Endothelial cell of umbilical vein (primary cell): ENCODE measurements around the gene TMEM108. TPM values are rescaled to one million over a fixed set of nuclear protein-coding genes. Genes with fewer than 3 reads are reported as not detected.

Experiments used
- BruUV-seq: library from RNA; stranded (reverse); fragments of 400-500 nt; replicated peaks from 2 replicates; lab custom pipeline; 2021; lab: Mats Ljungman, UMichigan
- CTCF ChIA-PET: fragments of 300-600, 350-600 bp; sonication (Branson Sonifier 250); formaldehyde crosslinking; loops from one replicate; lab custom pipeline; 2021; ENCODE audit warnings: antibody characterized with exemption, inconsistent platforms; lab: Charles Lee
- POLR2A ChIA-PET: fragments of 300-600, 350-600 bp; sonication (Branson Sonifier 250); formaldehyde crosslinking; loops from one replicate; lab custom pipeline; 2021; ENCODE audit warnings: antibody characterized with exemption, inconsistent platforms; lab: Charles Lee
- DNase-seq: peaks from one replicate; pipeline ENCODE4 v3.0.0-alpha.2; 2011; ENCODE audit warnings: low read depth, low spot score
- FAIRE-seq: peaks from 2 replicates; lab custom pipeline; 2011; peaks lifted over from hg19 to GRCh38; lab: Jason Lieb, UNC
- H2AFZ ChIP-seq: 2 replicates; pipeline ENCODE4 v1.6.0; 2012; ENCODE audit warnings: low read depth, low read length, control low read depth, inconsistent platforms
- H3K27ac ChIP-seq: 2 replicates; pipeline ENCODE4 v1.5.1; 2011; ENCODE audit warnings: low read depth, mild to moderate bottlenecking, control low read depth, low read length, moderate library complexity; ENCODE audit not compliant: insufficient read depth
- H3K27me3 ChIP-seq, 2 experiments: 2 replicates each; pipeline versions ENCODE4 v1.6.0 to v1.6.1; 2011; ENCODE audit warnings: low read length in 2 of 2, mixed read lengths in 1 of 2; ENCODE audit not compliant: control insufficient read depth in 2 of 2, insufficient read depth in 2 of 2
- H3K36me3 ChIP-seq, 2 experiments: 2 replicates in 1 of 2; 3 replicates in 1 of 2; pipeline ENCODE4 v1.5.1; 2011; ENCODE audit warnings: low read length in 2 of 2, mild to moderate bottlenecking in 1 of 2, moderate library complexity in 1 of 2; ENCODE audit not compliant: control insufficient read depth in 2 of 2, insufficient read depth in 2 of 2; ENCODE audit errors: extremely low read depth in 1 of 2
- H3K4me1 ChIP-seq: 3 replicates; pipeline ENCODE4 v1.5.1; 2011; ENCODE audit warnings: mild to moderate bottlenecking, low read length; ENCODE audit not compliant: control insufficient read depth, insufficient read depth; ENCODE audit errors: extremely low read depth
- H3K4me2 ChIP-seq: 2 replicates; pipeline ENCODE4 v1.6.1; 2011; ENCODE audit warnings: low read length, control low read depth, mixed read lengths; ENCODE audit not compliant: insufficient read depth
- H3K4me3 ChIP-seq, 3 experiments: fragments of 200-600 bp in 1 of 3; sonication (generic), shearing (Covaris generic) in 1 of 3; replicated peaks in 1 of 3; 2 replicates each; pipeline ENCODE4 v1.5.1; 2011 to 2016; ENCODE audit warnings: control low read depth in 3 of 3, low read length in 3 of 3, mild to moderate bottlenecking in 2 of 3, inconsistent platforms in 1 of 3, low read depth in 1 of 3, moderate library complexity in 1 of 3; ENCODE audit not compliant: insufficient read depth in 1 of 3
- H3K79me2 ChIP-seq: 2 replicates; pipeline ENCODE4 v1.6.0; 2012; ENCODE audit warnings: low read length, inconsistent platforms; ENCODE audit not compliant: control insufficient read depth, insufficient read depth
- H3K9ac ChIP-seq: replicated peaks from 2 replicates; pipeline ENCODE3; 2011; ENCODE audit warnings: low read length, control low read depth; ENCODE audit not compliant: insufficient read depth; ENCODE audit errors: extremely low read depth
- H3K9me1 ChIP-seq: replicated peaks from 3 replicates; pipeline ENCODE4 v1.6.0; 2011; ENCODE audit warnings: mild to moderate bottlenecking, low read length; ENCODE audit not compliant: control insufficient read depth, insufficient read depth; ENCODE audit errors: extremely low read depth
- H3K9me3 ChIP-seq: replicated peaks from 2 replicates; pipeline ENCODE4 v1.5.1; 2012; ENCODE audit warnings: low read length, inconsistent platforms; ENCODE audit not compliant: control insufficient read depth, insufficient read depth
- H4K20me1 ChIP-seq: replicated peaks from 2 replicates; pipeline ENCODE3; 2011; ENCODE audit warnings: mild to moderate bottlenecking, low read length; ENCODE audit not compliant: control insufficient read depth, insufficient read depth; ENCODE audit errors: extremely low read depth
- CTCF ChIP-seq, 2 donors: IDR thresholded peaks; 1 replicate in 1 of 2; 2 replicates in 1 of 2; pipeline ENCODE4 v1.5.1; 2011; ENCODE audit warnings: low read length in 2 of 2, mild to moderate bottlenecking in 2 of 2, moderate library complexity in 2 of 2, control low read depth in 1 of 2, inconsistent platforms in 1 of 2, low read depth in 1 of 2; ENCODE audit not compliant: insufficient read depth in 1 of 2; ENCODE audit errors: extremely low read depth in 1 of 2
- EZH2 ChIP-seq: IDR thresholded peaks from 2 replicates; pipeline ENCODE4 v1.6.1; 2012; ENCODE audit warnings: borderline replicate concordance, low read depth, mild to moderate bottlenecking, moderate library complexity, low read length, inconsistent platforms; ENCODE audit not compliant: severe bottlenecking
- FOS ChIP-seq: IDR thresholded peaks from 2 replicates; pipeline ENCODE4 v1.6.1; 2011; ENCODE audit warnings: mild to moderate bottlenecking, low read length, moderate library complexity, borderline replicate concordance; ENCODE audit not compliant: insufficient read depth
- JUN ChIP-seq: IDR thresholded peaks from 2 replicates; pipeline ENCODE4 v1.6.1; 2011; ENCODE audit warnings: borderline replicate concordance, low read depth; ENCODE audit not compliant: insufficient read length, insufficient read depth
- MYC ChIP-seq: IDR thresholded peaks from one replicate; pipeline ENCODE4 v1.6.1; 2011; ENCODE audit warnings: mild to moderate bottlenecking, low read depth, low read length
- POLR2A ChIP-seq: IDR thresholded peaks from 2 replicates; pipeline ENCODE4 v1.6.1; 2012; ENCODE audit warnings: low read depth, mild to moderate bottlenecking, control low read depth, low read length
- POLR2AphosphoS5 ChIP-seq: IDR thresholded peaks from 2 replicates; pipeline ENCODE4 v1.6.1; 2012; ENCODE audit warnings: low read depth, mild to moderate bottlenecking, control low read depth, low read length, moderate library complexity; ENCODE audit not compliant: insufficient read depth
- dilution Hi-C: fragments of 300-500 bp; cut with MboI; formaldehyde crosslinking; loops from one replicate; pipeline ENCODE4 v1.15.0; 2019; ENCODE audit warnings: low sequenced_read_pairs; ENCODE audit not compliant: extremely low pct_ligation_motif_present
- intact Hi-C: fragments of 100-400 bp; cut with micrococcal nuclease; formaldehyde crosslinking; loops from one replicate; pipeline ENCODE4 v1.10.0; 2022
- polyA plus RNA-seq, 4 experiments: library from polyadenylated mRNA; depleted of rRNA in 3 of 4; stranded (reverse) in 3 of 4; unstranded in 1 of 4; fragments of >200 nt; gene quantifications; 2 replicates each; pipeline versions ENCODE4 v1.2.1 to v1.2.3, GENCODE V29; 2011 to 2012; ENCODE audit warnings: missing spikeins in 1 of 4
- total RNA-seq: library from RNA; stranded (reverse); gene quantifications from 2 replicates; pipeline ENCODE4 v1.2.3, GENCODE V29; 2021

TMEM108 gene
- total and polyA plus RNA-seq, 2 donors (not counting 3 experiments of a cell fraction or from before 2014, with no cell fraction given), result 0.40 to 1.1 TPM

- Histone ChIP-seq H3K9me1 (no peaks in the 10 kb centered on the region), H3K9me3 (no peaks in the 10 kb centered on the region), H3K27me3 (no peaks in the 10 kb centered on the region), H3K4me1 (no peaks in the 10 kb centered on the region), H3K9ac (no peak overlapping the region), H4K20me1 (no peaks in the 10 kb centered on the region), H3K4me2 (no peak overlapping the region), H3K36me3 (no peaks in the 10 kb centered on the region), H3K79me2 (no peaks in the 10 kb centered on the region), H3K4me3 (no peak overlapping the region), H2AFZ (no peak overlapping the region), H3K27ac (no peak overlapping the region)
- POLR2A ChIA-PET, result no interaction called here
- dilution Hi-C loops (no loop called here), intact Hi-C loops (no loop called here)
- CTCF ChIA-PET, result no interaction called here
- no peak for FAIRE-seq
- TF ChIP-seq POLR2A (no peak), JUN (no peak), CTCF (IDR thresholded peaks at IDR 0.05; ENCODE audit: extremely low read depth in 1 of 2, insufficient read depth in 1 of 2, low read depth in 1 of 2, low read length in 2 of 2) (no peak), EZH2 (no peak), FOS (no peak), MYC (no peak), POLR2AphosphoS5 (no peak)
- no peak for DNase-seq
- no TSS peak for BruUV-seq
Observed at GRCh38 chr3:132995971-132996370, 42.2 kb upstream of the TMEM108 start.
